Endodermal cell (in vitro differentiated cells): ENCODE data around the gene VPS35L. TPM values are rescaled to one million over a fixed set of nuclear protein-coding genes. Genes with fewer than 3 reads are reported as not detected.

Source experiments
- DNase-seq: peaks from one replicate; pipeline ENCODE4 v3.0.0-alpha.2; 2017
- H3K27ac ChIP-seq: 2 replicates; pipeline ENCODE4 v1.5.1; 2013; ENCODE audit warnings: mild to moderate bottlenecking, low read depth, low read length, moderate library complexity
- H3K27me3 ChIP-seq: 2 replicates; pipeline ENCODE4 v1.6.1; 2013; ENCODE audit warnings: mild to moderate bottlenecking, low read length, moderate library complexity; ENCODE audit not compliant: insufficient read depth, control insufficient read depth, poor library complexity, severe bottlenecking
- H3K36me3 ChIP-seq: 2 replicates; pipeline ENCODE4 v1.7.0; 2013; ENCODE audit warnings: mild to moderate bottlenecking, low read length, moderate library complexity; ENCODE audit not compliant: control insufficient read depth, insufficient read depth
- H3K4me1 ChIP-seq: one replicate; pipeline ENCODE4 v1.7.0; 2013; ENCODE audit warnings: low read length; ENCODE audit not compliant: control insufficient read depth, insufficient read depth
- H3K4me3 ChIP-seq: 2 replicates; pipeline ENCODE4 v1.5.1; 2013; ENCODE audit warnings: mild to moderate bottlenecking, low read length, moderate library complexity
- H3K9ac ChIP-seq: 2 replicates; pipeline ENCODE4 v1.6.1; 2013; ENCODE audit warnings: mild to moderate bottlenecking, low read length, moderate library complexity; ENCODE audit not compliant: poor library complexity, severe bottlenecking; ENCODE audit errors: extremely low read depth
- H3K9me3 ChIP-seq: 2 replicates; pipeline ENCODE4 v1.6.1; 2013; ENCODE audit warnings: mild to moderate bottlenecking, low read length, moderate library complexity; ENCODE audit not compliant: control insufficient read depth
- H3K27ac Mint-ChIP-seq: 2 replicates; pipeline ENCODE4 v1.8.0; 2020; ENCODE audit warnings: mixed read lengths
- H3K27me3 Mint-ChIP-seq: 2 replicates; pipeline ENCODE4 v1.8.0; 2021; ENCODE audit warnings: mild to moderate bottlenecking, mixed read lengths; ENCODE audit not compliant: insufficient read depth
- H3K36me3 Mint-ChIP-seq: 2 replicates; pipeline ENCODE4 v1.8.0; 2020; ENCODE audit warnings: low read depth, mixed read lengths
- H3K4me1 Mint-ChIP-seq: 2 replicates; pipeline ENCODE4 v1.8.0; 2020; ENCODE audit warnings: mixed read lengths
- H3K4me3 Mint-ChIP-seq: 2 replicates; pipeline ENCODE4 v1.8.0; 2020; ENCODE audit warnings: mild to moderate bottlenecking, moderate library complexity, mixed read lengths
- H3K9me3 Mint-ChIP-seq: 2 replicates; pipeline ENCODE4 v1.8.0; 2020; ENCODE audit warnings: mild to moderate bottlenecking, mixed read lengths
- WGBS, 2 experiments: methylation state at CpG; one replicate each; pipeline versions ENCODE4 v1.1.5 to v1.1.7; 2013; ENCODE audit warnings: missing lambda C conversion rate in 2 of 2, mixed read lengths in 1 of 2; ENCODE audit not compliant: insufficient coverage in 1 of 2, insufficient read length in 1 of 2; 5-methylcytosine and 5-hydroxymethylcytosine counted together
- total RNA-seq, 2 donors: library from RNA; stranded (reverse); fragmentation: NEBNext Ultra II Directional in 1 of 2; extraction: Animal tissue kit (Norgen Biotek cat#: 25700) in 1 of 2; gene quantifications; 2 replicates in 1 of 2; 3 replicates in 1 of 2; pipeline ENCODE4 v1.2.1, GENCODE V29; 2021
- TF ChIP-seq, protein P1 (sequence below): fragments of 200-600 bp; sonication (generic); conservative IDR thresholded peaks from 2 replicates; pipeline ENCODE4 v1.5.0; 2021; ENCODE audit warnings: antibody characterized with exemption, mild to moderate bottlenecking

Gene VPS35L
- total RNA-seq, 2 donors from 2014 or later = 61.5 to 82.0 TPM

- H3K4me1 ChIP-seq = no peaks in the 10 kb centered on the region
- H3K9ac ChIP-seq = no peak overlapping the region
- H3K4me3 ChIP-seq = no peak overlapping the region
- TF ChIP-seq, protein P1, sequence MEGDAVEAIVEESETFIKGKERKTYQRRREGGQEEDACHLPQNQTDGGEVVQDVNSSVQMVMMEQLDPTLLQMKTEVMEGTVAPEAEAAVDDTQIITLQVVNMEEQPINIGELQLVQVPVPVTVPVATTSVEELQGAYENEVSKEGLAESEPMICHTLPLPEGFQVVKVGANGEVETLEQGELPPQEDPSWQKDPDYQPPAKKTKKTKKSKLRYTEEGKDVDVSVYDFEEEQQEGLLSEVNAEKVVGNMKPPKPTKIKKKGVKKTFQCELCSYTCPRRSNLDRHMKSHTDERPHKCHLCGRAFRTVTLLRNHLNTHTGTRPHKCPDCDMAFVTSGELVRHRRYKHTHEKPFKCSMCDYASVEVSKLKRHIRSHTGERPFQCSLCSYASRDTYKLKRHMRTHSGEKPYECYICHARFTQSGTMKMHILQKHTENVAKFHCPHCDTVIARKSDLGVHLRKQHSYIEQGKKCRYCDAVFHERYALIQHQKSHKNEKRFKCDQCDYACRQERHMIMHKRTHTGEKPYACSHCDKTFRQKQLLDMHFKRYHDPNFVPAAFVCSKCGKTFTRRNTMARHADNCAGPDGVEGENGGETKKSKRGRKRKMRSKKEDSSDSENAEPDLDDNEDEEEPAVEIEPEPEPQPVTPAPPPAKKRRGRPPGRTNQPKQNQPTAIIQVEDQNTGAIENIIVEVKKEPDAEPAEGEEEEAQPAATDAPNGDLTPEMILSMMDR = no peak
- peaks cover 72% of the 10 kb centered on the region for H3K36me3 Mint-ChIP-seq
- H3K9me3 ChIP-seq = no peaks in the 10 kb centered on the region
- H3K4me3 Mint-ChIP-seq = no peak overlapping the region
- H3K27ac ChIP-seq = no peak overlapping the region
- H3K9me3 Mint-ChIP-seq = peaks cover 2% of the 10 kb centered on the region
- H3K36me3 ChIP-seq = peaks cover 95% of the 10 kb centered on the region
- no peaks in the 10 kb centered on the region for H3K4me1 Mint-ChIP-seq
- H3K27ac Mint-ChIP-seq = no peak overlapping the region
- no peaks in the 10 kb centered on the region for H3K27me3 ChIP-seq
- H3K27me3 Mint-ChIP-seq = no peaks in the 10 kb centered on the region
- DNase-seq = no peak
These were observed 43.2 kb upstream of the VPS35L start for GRCh38 chr16:19512297-19512696.

DNA sequence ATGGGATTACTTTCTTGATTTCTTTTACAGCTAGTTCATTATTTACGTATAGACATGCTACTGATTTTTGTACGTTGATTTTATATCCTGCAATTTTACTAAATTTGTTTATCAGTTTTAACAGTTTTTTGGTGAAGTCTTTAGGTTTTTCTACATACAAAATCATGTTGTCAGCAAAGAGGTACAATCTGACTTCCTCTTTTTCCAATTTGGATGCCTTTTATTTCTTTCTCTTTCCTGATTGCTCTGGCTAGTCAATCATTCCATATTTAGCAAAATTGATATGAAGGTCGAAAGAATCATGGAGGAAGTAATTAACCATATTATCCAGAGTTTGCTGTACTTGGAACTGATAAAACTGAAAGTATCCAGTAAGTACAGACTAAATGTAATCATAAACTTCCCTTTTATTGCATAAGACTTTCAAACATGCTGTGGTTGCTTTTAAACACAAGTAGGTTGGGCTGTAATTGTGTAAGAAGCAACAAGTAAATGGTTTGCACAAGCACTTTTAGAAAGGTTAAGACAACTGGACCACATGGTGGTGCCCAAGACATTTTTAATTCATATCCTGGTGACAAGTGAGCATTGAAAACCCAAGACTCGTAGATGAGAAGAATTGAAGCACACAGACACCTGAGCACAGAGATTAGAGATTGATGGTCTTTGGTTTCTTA, 42.0 kb upstream of the VPS35L start:
- H3K36me3 ChIP-seq = peaks cover 90% of the 10 kb centered on the region

GRCh38 chr16:19515757-19516156, 39.7 kb upstream of the VPS35L start:
- Mint-ChIP-seq H3K4me1 (peaks cover 5% of the 10 kb centered on the region), H3K27ac (no peak overlapping the region), H3K36me3 (peaks cover 59% of the 10 kb centered on the region), H3K9me3 (peaks cover 2% of the 10 kb centered on the region), H3K27me3 (no peaks in the 10 kb centered on the region), H3K4me3 (no peak overlapping the region)
- Histone ChIP-seq H3K27ac (no peak overlapping the region), H3K4me1 (no peaks in the 10 kb centered on the region), H3K9me3 (no peaks in the 10 kb centered on the region), H3K36me3 (peaks cover 73% of the 10 kb centered on the region), H3K9ac (no peak overlapping the region), H3K27me3 (no peaks in the 10 kb centered on the region), H3K4me3 (no peak overlapping the region)
- WGBS, 2 experiments = 90 to 100% methylated on average over 1 to 2 of the region's 2 CpGs
- DNase-seq = no peak
- TF ChIP-seq, protein P1 = no peak

More for the DNA sequence above, 42.0 kb upstream of the VPS35L start:
- peaks cover 1% of the 10 kb centered on the region for H3K4me1 Mint-ChIP-seq
- H3K36me3 Mint-ChIP-seq = peaks cover 69% of the 10 kb centered on the region
- Histone ChIP-seq H3K27me3 (no peaks in the 10 kb centered on the region), H3K4me3 (no peak overlapping the region), H3K9ac (no peak overlapping the region), H3K9me3 (no peaks in the 10 kb centered on the region), H3K27ac (no peak overlapping the region), H3K4me1 (no peaks in the 10 kb centered on the region)
- DNase-seq = no peak
- no peak overlapping the region for H3K4me3 Mint-ChIP-seq
- no peaks in the 10 kb centered on the region for H3K27me3 Mint-ChIP-seq
- TF ChIP-seq, protein P1 = no peak
- H3K27ac Mint-ChIP-seq = no peak overlapping the region
- H3K9me3 Mint-ChIP-seq = peaks cover 2% of the 10 kb centered on the region
- 84 to 100% methylated on average over 1 to 3 of the region's 4 CpGs for WGBS, 2 experiments
